NB4 (cell line): Measurements from ENCODE around the gene FOXI2.

Experiments
- DNase-seq: peaks from one replicate; pipeline ENCODE4 v3.0.0; 2010; ENCODE audit warnings: low read depth
- H3K4me3 ChIP-seq: one replicate; pipeline ENCODE4 v1.5.1; 2011; ENCODE audit warnings: mild to moderate bottlenecking, low read depth, low read length, moderate library complexity
- MAX ChIP-seq: IDR thresholded peaks from 2 replicates; pipeline ENCODE4 v1.6.1; 2011; ENCODE audit warnings: low read depth, low read length
- MYC ChIP-seq: IDR thresholded peaks from 2 replicates; pipeline ENCODE4 v1.6.1; 2011; ENCODE audit warnings: low read depth, low read length
- POLR2A ChIP-seq: IDR thresholded peaks from 2 replicates; pipeline ENCODE4 v1.6.1; 2011; ENCODE audit warnings: mild to moderate bottlenecking; ENCODE audit not compliant: insufficient read length; ENCODE audit errors: extremely low read depth
- TF ChIP-seq, protein P1 (sequence below): IDR thresholded peaks from one replicate; pipeline ENCODE4 v1.5.1; 2012; ENCODE audit warnings: low read depth, low read length

The FOXI2 gene

GRCh38 chr10:127738512-127739424, 1.8 kb downstream of the FOXI2 start:
- DNase-seq: no peak
- H3K4me3 ChIP-seq: no peak overlapping the region
- no peak for TF ChIP-seq POLR2A
- no peak for TF ChIP-seq MAX
- no peak for TF ChIP-seq MYC
- TF ChIP-seq, protein P1, sequence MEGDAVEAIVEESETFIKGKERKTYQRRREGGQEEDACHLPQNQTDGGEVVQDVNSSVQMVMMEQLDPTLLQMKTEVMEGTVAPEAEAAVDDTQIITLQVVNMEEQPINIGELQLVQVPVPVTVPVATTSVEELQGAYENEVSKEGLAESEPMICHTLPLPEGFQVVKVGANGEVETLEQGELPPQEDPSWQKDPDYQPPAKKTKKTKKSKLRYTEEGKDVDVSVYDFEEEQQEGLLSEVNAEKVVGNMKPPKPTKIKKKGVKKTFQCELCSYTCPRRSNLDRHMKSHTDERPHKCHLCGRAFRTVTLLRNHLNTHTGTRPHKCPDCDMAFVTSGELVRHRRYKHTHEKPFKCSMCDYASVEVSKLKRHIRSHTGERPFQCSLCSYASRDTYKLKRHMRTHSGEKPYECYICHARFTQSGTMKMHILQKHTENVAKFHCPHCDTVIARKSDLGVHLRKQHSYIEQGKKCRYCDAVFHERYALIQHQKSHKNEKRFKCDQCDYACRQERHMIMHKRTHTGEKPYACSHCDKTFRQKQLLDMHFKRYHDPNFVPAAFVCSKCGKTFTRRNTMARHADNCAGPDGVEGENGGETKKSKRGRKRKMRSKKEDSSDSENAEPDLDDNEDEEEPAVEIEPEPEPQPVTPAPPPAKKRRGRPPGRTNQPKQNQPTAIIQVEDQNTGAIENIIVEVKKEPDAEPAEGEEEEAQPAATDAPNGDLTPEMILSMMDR: no peak

DNA sequence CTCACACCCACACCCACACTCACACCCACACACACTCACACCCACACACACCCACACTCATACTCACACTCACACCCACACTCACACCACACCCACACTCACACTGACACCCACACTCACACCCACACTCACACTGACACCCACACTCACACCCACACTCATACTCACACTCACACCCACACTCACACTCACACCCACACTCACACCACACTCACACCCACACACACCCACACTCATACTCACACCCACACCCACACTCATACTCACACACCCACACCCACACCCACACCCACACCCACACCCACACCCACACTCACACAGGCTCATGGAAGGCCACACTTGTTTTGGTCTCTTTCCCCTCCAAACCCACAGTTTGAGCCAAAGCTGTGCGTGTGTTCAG, 2.9 kb downstream of the FOXI2 start:
- no peak for TF ChIP-seq POLR2A
- H3K4me3 ChIP-seq: no peak overlapping the region
- no peak for DNase-seq

- no peak for TF ChIP-seq POLR2A
- TF ChIP-seq, protein P1: no peak
- TF ChIP-seq MYC: no peak
- no peak for TF ChIP-seq MAX
- H3K4me3 ChIP-seq: no peak overlapping the region
- no peak for DNase-seq
Observed at GRCh38 chr10:127740596-127740995, 3.6 kb downstream of the FOXI2 start.

DNA sequence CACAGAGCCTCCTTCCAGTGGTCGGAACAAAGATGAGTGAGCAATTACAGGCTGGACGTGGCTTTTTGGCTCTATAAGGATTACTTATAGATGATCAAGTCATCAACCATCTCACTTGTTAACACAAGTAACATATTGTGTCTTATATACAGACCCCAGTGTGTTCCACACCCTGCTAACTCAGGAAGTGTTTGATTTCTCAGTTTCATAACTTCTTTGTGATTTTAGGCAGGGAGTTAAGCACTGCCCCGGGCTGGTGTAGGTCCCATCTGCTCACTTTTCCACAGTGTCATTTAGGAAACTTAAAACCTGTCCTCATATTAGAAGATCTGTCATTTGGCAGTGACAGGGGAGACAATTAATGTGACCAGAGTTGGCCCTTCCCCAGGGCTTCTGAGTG, 6.2 kb downstream of the FOXI2 start:
- no peak overlapping the region for H3K4me3 ChIP-seq
- TF ChIP-seq MYC: no peak
- TF ChIP-seq, protein P1: no peak
- TF ChIP-seq POLR2A: no peak
- no peak for TF ChIP-seq MAX
- no peak for DNase-seq

DNA sequence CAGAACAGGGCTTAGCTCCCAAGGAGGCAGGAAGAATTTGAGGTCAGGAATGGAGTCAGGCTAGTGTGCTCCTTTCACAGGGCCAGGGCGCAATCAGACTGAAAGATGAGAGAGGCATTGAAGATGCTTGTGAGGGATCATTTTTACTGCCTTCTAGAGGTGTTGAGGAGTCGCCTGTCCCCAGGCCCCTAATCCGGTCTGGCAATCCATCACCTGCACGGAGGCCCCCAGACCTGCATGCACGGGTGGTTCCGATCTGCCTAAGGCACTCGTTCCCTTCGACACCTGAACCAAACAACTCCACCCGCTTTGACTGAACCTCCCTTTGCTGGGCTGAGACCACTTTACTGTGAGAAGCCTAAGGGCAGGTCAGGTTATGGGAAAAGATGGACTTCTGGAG, 8.0 kb downstream of the FOXI2 start:
- DNase-seq: no peak
- no peak overlapping the region for H3K4me3 ChIP-seq
- TF ChIP-seq MYC (no peak), MAX (no peak)

- no peak overlapping the region for H3K4me3 ChIP-seq
- no peak for TF ChIP-seq MAX
- TF ChIP-seq POLR2A: no peak
- no peak for TF ChIP-seq MYC
- TF ChIP-seq, protein P1: no peak
- DNase-seq: no peak
Observed at GRCh38 chr10:127745861-127746260, 8.9 kb downstream of the FOXI2 start.
